NCI-H2107 treated with DMSO at 0.1 percent for 48 hours (cell line): ENCODE results near the gene P2RX5.
A peak's percentile ranks its signal among the peaks of the same experiment; 100 is the strongest.

Source experiments
- DNase-seq: peaks from one replicate; lab custom pipeline; 2025; ENCODE audit not compliant: unreplicated experiment; lab: John Stamatoyannopoulos, UW

P2RX5 gene

DNA sequence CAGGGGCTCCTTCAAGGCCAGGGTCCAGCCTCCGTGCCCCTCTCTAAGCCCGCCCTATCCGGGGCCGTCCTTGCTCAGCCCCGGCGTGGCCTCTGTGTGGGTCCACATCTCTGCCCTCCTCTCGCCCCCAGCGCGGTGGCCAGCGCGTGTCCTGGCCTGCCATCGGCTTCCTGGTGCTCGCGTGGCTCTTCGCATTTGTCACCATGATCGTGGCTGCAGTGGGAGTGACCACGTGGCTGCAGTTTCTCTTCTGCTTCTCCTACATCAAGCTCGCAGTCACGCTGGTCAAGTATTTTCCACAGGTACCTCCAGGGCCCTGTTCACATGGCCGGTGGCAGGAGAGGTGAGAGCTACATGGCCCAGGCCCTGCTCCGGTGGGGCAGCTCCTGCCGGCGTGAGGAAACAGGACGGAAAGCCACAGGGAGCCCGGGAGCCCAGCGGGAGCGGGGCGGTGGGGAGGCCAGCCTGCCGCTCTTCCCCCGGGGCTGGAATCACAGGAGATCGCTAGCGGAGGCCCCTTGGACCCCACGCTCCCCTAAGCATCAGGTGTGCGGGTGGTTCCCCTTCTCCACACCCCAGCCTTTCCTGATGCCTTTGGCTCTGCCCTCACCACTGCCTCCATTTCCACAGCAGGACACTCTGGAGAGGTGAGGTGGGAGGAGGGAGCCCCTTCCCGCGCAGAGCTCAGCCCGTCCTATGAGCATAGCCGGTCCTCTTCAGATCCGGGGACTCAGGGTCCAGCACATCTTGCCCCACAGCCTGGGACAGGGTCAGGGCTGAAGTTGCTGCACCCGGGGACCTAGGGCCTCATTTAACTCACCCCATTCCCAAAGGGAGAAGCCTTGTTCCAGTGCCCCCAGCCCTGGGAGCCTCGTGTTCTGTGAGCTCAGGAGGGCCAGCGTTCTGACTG, 37.8 kb downstream of the P2RX5 start:
- no peak for DNase-seq

DNA sequence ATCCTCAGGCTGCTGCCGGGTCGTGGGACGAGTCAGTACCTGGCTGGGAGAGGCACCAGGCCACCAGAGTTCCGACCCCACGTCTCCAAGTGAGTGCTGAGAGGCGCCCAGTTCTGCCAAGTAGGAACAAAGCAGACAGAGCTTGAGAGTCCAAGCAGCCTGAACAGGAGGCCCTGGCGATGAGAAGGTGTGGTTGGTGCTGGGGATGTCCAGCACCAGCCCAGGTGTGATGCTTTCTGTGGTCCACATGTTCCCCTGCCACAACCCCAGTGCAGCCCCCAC, 38.4 kb downstream of the P2RX5 start:
- DNase-seq = no peak

- no peak for DNase-seq
Measured at GRCh38 chr17:3656755-3657587, 39.0 kb downstream of the P2RX5 start.

GRCh38 chr17:3656353-3656752, 39.6 kb downstream of the P2RX5 start:
- DNase-seq = no peak

- DNase-seq = no peak
Measured at GRCh38 chr17:3655766-3656165, 40.2 kb downstream of the P2RX5 start.

DNA sequence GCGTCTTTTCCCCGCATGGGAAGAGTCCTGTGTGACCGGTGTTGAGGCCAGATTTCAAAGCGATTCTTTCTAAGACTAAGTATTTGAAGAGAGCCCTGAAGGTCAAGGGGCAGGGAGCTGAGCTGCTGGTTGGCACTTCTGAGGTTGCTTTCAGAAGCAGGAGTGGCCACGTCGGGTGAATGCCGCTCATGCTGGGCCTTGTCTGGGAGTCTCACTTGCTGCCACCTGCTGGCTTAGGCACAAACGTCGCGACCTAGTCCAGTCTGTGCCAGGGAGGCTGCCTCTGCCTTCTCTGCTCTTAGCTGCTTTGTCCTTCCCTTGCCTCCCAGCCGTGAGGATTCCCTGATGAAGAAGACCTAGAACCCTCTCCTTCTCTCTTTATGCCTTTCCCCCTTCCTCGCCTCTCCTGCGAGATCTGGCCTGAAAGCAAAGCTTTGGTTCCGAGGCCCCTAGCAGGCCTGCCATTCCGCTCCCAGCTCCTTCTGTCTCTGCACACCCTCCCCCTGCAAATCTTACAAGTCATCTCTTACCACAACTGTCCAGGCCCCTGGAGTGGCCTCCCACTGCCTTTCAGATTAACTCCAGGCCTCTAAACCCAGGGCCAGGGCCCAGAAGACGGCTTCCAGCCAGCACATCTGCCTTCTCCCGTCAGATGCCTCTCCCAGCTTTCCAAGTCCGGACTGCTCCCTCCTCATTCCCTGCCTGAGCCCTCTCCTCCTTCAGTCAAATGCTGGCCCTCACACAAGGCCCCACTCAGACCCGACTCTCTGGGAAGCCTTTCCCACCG, 48.0 kb downstream of the P2RX5 start:
- no peak for DNase-seq

- DNase-seq = no peak
Measured at GRCh38 chr17:3647251-3647650, 48.7 kb downstream of the P2RX5 start.

- no peak for DNase-seq
Measured at GRCh38 chr17:3645310-3645709, 50.6 kb downstream of the P2RX5 start.

- DNase-seq = no peak
Measured at GRCh38 chr17:3643889-3644349, 52.0 kb downstream of the P2RX5 start.

- DNase-seq = no peak
Measured at GRCh38 chr17:3641717-3642486, 54.1 kb downstream of the P2RX5 start.

DNA sequence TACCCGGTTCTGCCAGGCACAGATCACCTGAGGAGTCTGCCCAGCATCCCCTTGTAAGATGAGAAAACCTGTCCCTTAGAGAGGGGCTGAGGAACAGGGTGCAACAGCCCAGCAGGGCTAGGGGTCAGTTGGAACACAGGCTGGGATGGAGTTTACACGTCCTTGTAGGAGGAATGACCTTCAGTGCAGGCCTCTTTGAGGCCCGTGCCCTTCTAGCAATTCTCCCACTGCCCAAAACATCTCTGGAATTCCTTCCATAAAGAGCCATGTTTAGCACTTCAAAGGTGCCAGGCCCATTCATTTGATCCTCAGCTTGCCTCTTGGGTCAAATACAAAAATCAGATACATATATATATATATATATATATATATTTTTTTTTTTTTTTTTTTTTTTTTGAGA, 54.9 kb downstream of the P2RX5 start:
- no peak for DNase-seq

DNA sequence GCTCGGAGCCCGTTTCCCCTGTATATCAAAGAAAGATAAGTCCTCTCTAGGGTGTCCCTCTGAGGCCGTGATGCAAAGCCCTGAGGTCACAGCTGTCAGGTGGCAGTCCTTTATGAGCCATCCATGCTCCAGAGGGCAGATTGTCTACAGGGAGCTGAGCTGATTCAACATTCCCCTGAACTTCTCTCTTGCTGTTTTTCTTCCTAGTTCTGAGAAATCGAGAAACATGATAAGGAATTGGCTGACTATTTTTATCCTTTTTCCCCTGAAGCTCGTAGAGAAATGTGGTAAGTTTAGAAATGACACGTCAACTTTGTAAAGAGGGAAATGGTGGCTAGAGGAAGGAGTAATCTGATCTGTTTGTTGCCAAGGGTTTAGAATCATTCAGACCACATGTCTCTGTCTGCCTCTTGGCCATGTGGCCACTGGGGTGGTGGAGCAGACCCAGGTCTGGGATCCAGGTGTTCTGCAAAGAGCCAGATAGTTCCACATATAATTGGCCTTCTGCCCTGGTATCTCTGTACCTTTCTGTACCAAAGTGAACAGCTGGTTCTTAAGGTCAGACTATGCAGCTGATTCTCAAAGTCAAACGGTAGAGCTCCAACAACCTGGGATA, 55.9 kb downstream of the P2RX5 start:
- DNase-seq = no peak

DNA sequence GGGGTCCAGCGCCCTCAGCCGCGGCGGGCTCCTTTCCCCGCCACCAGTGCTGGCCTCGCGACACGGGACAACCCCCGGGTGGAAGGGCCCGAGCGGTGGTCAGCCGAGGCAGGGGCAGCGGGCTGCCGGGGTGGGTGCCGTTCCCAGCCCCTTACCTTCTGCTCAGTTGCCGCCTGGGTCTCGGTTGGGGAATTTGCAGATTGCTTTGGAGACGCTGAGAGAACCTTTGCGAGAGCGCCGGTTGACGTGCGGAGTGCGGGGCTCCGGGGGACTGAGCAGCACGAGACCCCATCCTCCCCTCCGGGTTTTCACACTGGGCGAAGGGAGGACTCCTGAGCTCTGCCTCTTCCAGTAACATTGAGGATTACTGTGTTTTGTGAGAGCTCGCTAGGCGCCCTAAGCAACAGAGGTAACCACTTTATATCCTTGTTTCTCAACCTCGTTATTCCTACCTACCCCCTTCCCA, 59.0 kb downstream of the P2RX5 start:
- no peak for DNase-seq

DNA sequence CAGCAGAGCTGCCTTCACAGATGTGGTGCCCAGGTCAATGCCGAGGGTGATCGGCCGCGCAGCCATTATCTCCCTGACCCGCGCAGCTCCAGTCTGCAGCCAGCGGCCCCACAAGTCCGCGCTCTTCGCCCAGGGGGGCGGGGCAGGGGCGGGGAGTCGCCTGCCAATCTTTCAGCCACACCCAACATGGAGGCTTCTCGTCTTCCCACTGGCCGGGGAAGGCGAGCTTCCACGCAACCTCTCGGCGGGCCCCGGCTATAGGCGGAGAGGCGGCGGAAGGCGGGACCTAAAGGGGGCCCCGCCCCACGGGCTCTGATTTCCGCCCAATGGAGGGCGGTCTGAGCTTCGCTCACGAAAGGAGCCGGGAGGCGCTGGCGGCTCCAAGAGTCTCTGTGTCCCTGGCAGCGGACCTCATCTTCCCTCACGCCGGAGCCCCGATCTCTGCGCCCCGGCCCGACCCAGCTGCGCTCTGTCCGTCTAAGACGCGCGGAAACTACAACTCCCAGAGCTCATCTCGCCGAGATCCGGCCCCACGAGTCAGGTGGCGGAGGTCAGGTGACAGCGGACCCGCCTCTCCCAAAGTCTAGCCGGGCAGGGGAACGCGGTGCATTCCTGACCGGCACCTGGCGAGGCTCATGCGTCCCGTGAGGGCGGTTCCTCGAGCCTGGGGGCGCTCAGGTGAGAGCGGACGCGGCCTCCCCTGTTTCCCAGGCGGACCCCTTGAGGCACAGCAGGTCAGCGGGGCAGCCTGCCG, 59.6 kb downstream of the P2RX5 start, which contains the start of the genes CTNS and SHPK:
TSS of gene CTNS (plus strand) at position 607 of the 754 bp plus-strand sequence. CDS start 3,447 bp downstream, outside the sequence.
TSS of gene SHPK (minus strand) at position 97 of the 754 bp plus-strand sequence. CDS start at position 66, 31 bp downstream.
- DNase-seq = peak; percentile 62

GRCh38 chr17:3635474-3636153, 60.3 kb downstream of the P2RX5 start:
- DNase-seq = no peak

- no peak for DNase-seq
Measured at GRCh38 chr17:3632287-3632686, 63.7 kb downstream of the P2RX5 start.

DNA sequence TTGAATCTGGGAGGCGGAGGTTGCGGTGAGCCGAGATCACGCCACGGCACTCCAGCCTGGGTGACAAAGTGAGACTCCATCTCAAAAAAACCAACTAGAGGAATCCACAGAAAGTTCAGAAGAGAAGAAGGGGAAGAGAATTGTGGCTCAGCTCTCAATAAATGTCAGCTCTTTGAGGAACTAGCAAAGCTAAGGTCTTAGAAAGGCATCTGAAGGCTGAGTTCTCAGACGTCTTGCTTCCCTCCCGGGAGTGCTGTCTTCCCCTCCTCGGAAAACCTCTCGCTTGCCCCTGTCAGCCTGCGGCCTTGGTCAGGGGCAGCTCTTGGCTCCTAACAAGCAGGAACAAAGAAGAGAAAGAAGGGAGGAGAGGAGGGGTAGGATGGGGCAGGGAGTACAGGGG, 65.2 kb downstream of the P2RX5 start:
- DNase-seq = no peak

DNA sequence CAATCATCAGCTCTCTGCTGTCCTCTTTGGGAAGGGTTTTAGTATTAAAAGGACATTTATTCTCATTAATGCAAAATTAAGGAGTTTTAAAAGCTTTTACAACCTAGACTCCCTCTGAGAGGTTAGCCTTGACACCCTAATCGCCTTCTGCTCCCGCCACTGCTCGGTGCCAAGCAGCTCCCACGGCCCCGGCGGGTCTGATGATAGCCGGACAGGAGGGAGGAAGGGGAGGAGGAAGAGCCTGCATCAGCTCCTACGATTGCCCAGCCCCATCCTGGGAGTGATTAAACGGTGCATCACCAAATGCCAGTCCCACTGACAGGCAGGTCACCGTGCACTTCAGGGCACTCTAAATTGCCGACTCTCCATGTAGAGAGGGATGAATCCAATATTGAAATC, 68.2 kb downstream of the P2RX5 start:
- DNase-seq = no peak
